CD4-positive, CD25-positive, alpha-beta regulatory T cell (primary cell): ENCODE data around the gene PREX1. TPM values are rescaled to one million over a fixed set of nuclear protein-coding genes. Genes with fewer than 3 reads are reported as not detected.
"Not testable (repeated sequence)": the region's sequence is repeated elsewhere in the genome, so short reads cannot be mapped to it uniquely, and the experiment has no call there.

ENCODE experiments used
- ATAC-seq, 2 donors: fragments of 150-1000 bp; cut with Tn5 transposase; one replicate each; pipeline ENCODE4 v1.10.0; 2021; ENCODE audit warnings: low read depth in 2 of 2, moderate number of reproducible peaks in 2 of 2, moderate library complexity in 1 of 2
- DNase-seq, 3 donors: peaks; one replicate each; pipeline versions ENCODE4 v3.0.0 to v3.0.0-alpha.2; 2012 to 2022; ENCODE audit warnings: mixed read lengths in 1 of 3
- H3K27ac ChIP-seq: one replicate; pipeline ENCODE4 v1.7.0; 2013; ENCODE audit warnings: mild to moderate bottlenecking, low read length; ENCODE audit not compliant: insufficient read depth, poor library complexity, severe bottlenecking
- H3K27me3 ChIP-seq: one replicate; pipeline ENCODE4 v1.7.0; 2013; ENCODE audit warnings: low read length; ENCODE audit not compliant: control insufficient read depth, insufficient read depth
- H3K36me3 ChIP-seq: one replicate; pipeline ENCODE4 v1.7.0; 2013; ENCODE audit warnings: mild to moderate bottlenecking, low read length, moderate library complexity; ENCODE audit not compliant: control insufficient read depth, insufficient read depth
- H3K4me1 ChIP-seq: 2 replicates; pipeline ENCODE4 v1.7.0; 2013; ENCODE audit warnings: mild to moderate bottlenecking, low read length; ENCODE audit not compliant: insufficient read depth, control insufficient read depth, poor library complexity, severe bottlenecking
- H3K4me3 ChIP-seq: one replicate; pipeline ENCODE4 v1.7.0; 2013; ENCODE audit warnings: low read depth, mild to moderate bottlenecking, low read length, moderate library complexity
- H3K9me3 ChIP-seq, 2 experiments: 1 replicate in 1 of 2; 2 replicates in 1 of 2; pipeline ENCODE4 v1.7.0; 2013; ENCODE audit warnings: low read length in 2 of 2, mild to moderate bottlenecking in 1 of 2, moderate library complexity in 1 of 2; ENCODE audit not compliant: control insufficient read depth in 2 of 2
- H3K27ac Mint-ChIP-seq, 3 donors: one replicate each; pipeline ENCODE4 v1.8.0; 2020 to 2022; ENCODE audit warnings: mild to moderate bottlenecking in 3 of 3, mixed read lengths in 3 of 3, moderate library complexity in 2 of 3
- H3K27me3 Mint-ChIP-seq: one replicate; pipeline ENCODE4 v1.8.0; 2022; ENCODE audit warnings: mild to moderate bottlenecking, mixed read lengths
- H3K36me3 Mint-ChIP-seq: one replicate; pipeline ENCODE4 v1.8.0; 2020; ENCODE audit warnings: mixed read lengths
- H3K4me1 Mint-ChIP-seq, 4 donors: one replicate each; pipeline ENCODE4 v1.8.0; 2020 to 2022; ENCODE audit warnings: mixed read lengths in 4 of 4, mild to moderate bottlenecking in 1 of 4
- H3K4me3 Mint-ChIP-seq, 4 donors: one replicate each; pipeline ENCODE4 v1.8.0; 2020 to 2022; ENCODE audit warnings: mild to moderate bottlenecking in 4 of 4, mixed read lengths in 4 of 4, moderate library complexity in 3 of 4
- H3K9me3 Mint-ChIP-seq, 7 donors: one replicate each; pipeline ENCODE4 v1.8.0; 2020 to 2022; ENCODE audit warnings: mixed read lengths in 7 of 7, mild to moderate bottlenecking in 3 of 7, moderate library complexity in 2 of 7
- polyA plus RNA-seq, 4 donors: library from polyadenylated mRNA; unstranded; fragments of 300-500 nt; fragmentation: Illumina TruSeq; gene quantifications; one replicate each; pipeline ENCODE4 v1.2.3, GENCODE V29; 2021
- total RNA-seq: library from RNA; stranded (reverse); gene quantifications from one replicate; pipeline ENCODE4 v1.2.3, GENCODE V29; 2022

The PREX1 gene
- total and polyA plus RNA-seq, 5 donors from 2014 or later = 40.8 to 264 (median 57.0) TPM

GRCh38 chr20:48812600-48813445 is 15.0 kb downstream of the PREX1 start:
- peaks cover 38% of the 10 kb centered on the region for H3K36me3 ChIP-seq
- H3K27me3 Mint-ChIP-seq = no peaks in the 10 kb centered on the region
- H3K27ac Mint-ChIP-seq = no peak overlapping the region
- ATAC-seq (no peak), DNase-seq (no peak)
- H3K4me3 ChIP-seq = peak overlapping the region; percentile 56
- peaks cover 28% of the 10 kb centered on the region for H3K36me3 Mint-ChIP-seq
- H3K27me3 ChIP-seq = no peaks in the 10 kb centered on the region
- no peak overlapping the region for H3K4me3 Mint-ChIP-seq
- peaks cover 88% of the 10 kb centered on the region for H3K4me1 ChIP-seq
- H3K27ac ChIP-seq = peak overlapping the region; percentile 64
- peaks cover 0 to 1% (median 0%) of the 10 kb centered on the region in 7 donors for H3K9me3 Mint-ChIP-seq
- H3K9me3 ChIP-seq = peaks cover 0 to under 1% of the 10 kb centered on the region in 2 experiments
- peaks cover 14 to 40% (median 34%) of the 10 kb centered on the region in 4 donors for H3K4me1 Mint-ChIP-seq

- H3K27me3 ChIP-seq, DNase-seq, H3K9me3 Mint-ChIP-seq, H3K27ac ChIP-seq, H3K27me3 Mint-ChIP-seq, H3K9me3 ChIP-seq, ATAC-seq, H3K4me3 ChIP-seq: not testable (repeated sequence)
- Histone ChIP-seq H3K36me3 (peaks cover 45% of the 10 kb centered on the region), H3K4me1 (peaks cover 81% of the 10 kb centered on the region)
- peaks cover 29% of the 10 kb centered on the region for H3K36me3 Mint-ChIP-seq
- peaks cover 13 to 45% (median 31%) of the 10 kb centered on the region in 4 donors for H3K4me1 Mint-ChIP-seq
- peak overlapping the region in 2 of 3 donors; percentile 50 to 82 for H3K27ac Mint-ChIP-seq
- peak overlapping the region in 3 of 4 donors; percentile 14 to 82 (median 39) for H3K4me3 Mint-ChIP-seq
Observed at GRCh38 chr20:48812114-48812513, 15.7 kb downstream of the PREX1 start.

- ATAC-seq (no peak), DNase-seq (no peak)
- Histone ChIP-seq H3K27me3 (no peaks in the 10 kb centered on the region), H3K27ac (peak overlapping the region; percentile 8), H3K4me3 (peak overlapping the region; percentile 15), H3K4me1 (peaks cover 68% of the 10 kb centered on the region), H3K36me3 (peaks cover 54% of the 10 kb centered on the region), H3K9me3 (peaks cover 6 to 9% of the 10 kb centered on the region in 2 experiments)
- H3K27ac Mint-ChIP-seq = peak overlapping the region in 2 of 3 donors; percentile 42 to 78
- no peaks in the 10 kb centered on the region for H3K27me3 Mint-ChIP-seq
- H3K4me3 Mint-ChIP-seq = peak overlapping the region; percentile 38 to 82 (median 47)
- peaks cover 38% of the 10 kb centered on the region for H3K36me3 Mint-ChIP-seq
- peaks cover 0 to 3% (median 0%) of the 10 kb centered on the region in 7 donors for H3K9me3 Mint-ChIP-seq
- peaks cover 6 to 68% (median 42%) of the 10 kb centered on the region in 4 donors for H3K4me1 Mint-ChIP-seq
Observed at GRCh38 chr20:48809673-48810072, 18.1 kb downstream of the PREX1 start.

GRCh38 chr20:48808382-48809034 is 19.3 kb downstream of the PREX1 start:
- ATAC-seq = no peak
- Mint-ChIP-seq H3K4me1 (peaks cover 6 to 78% (median 50%) of the 10 kb centered on the region in 4 donors), H3K27ac (peak overlapping the region; percentile 86 to 94 (median 88)), H3K9me3 (peaks cover 0 to 3% (median 0%) of the 10 kb centered on the region in 7 donors), H3K27me3 (no peaks in the 10 kb centered on the region), H3K36me3 (peaks cover 47% of the 10 kb centered on the region), H3K4me3 (peak overlapping the region in 3 of 4 donors; percentile 11 to 52 (median 52))
- peak overlapping the region; percentile 49 for H3K4me3 ChIP-seq
- H3K27ac ChIP-seq = no peak overlapping the region
- DNase-seq = no peak
- H3K4me1 ChIP-seq = peaks cover 56% of the 10 kb centered on the region
- H3K27me3 ChIP-seq = no peaks in the 10 kb centered on the region
- peaks cover 6 to 9% of the 10 kb centered on the region in 2 experiments for H3K9me3 ChIP-seq
- H3K36me3 ChIP-seq = peaks cover 58% of the 10 kb centered on the region

- peaks cover 56% of the 10 kb centered on the region for H3K4me1 ChIP-seq
Observed at GRCh38 chr20:48807586-48808381, 20.0 kb downstream of the PREX1 start.

GRCh38 chr20:48807051-48807450 is 20.7 kb downstream of the PREX1 start:
- no peaks in the 10 kb centered on the region for H3K27me3 ChIP-seq
- DNase-seq = no peak
- peaks cover 6 to 92% (median 56%) of the 10 kb centered on the region in 4 donors for H3K4me1 Mint-ChIP-seq
- no peaks in the 10 kb centered on the region for H3K27me3 Mint-ChIP-seq
- H3K9me3 ChIP-seq = peaks cover 6 to 9% of the 10 kb centered on the region in 2 experiments
- peak overlapping the region in 2 of 4 donors; percentile 22 to 63 for H3K4me3 Mint-ChIP-seq
- H3K36me3 Mint-ChIP-seq = peaks cover 53% of the 10 kb centered on the region
- H3K4me3 ChIP-seq = no peak overlapping the region
- peaks cover 0 to 3% (median 0%) of the 10 kb centered on the region in 7 donors for H3K9me3 Mint-ChIP-seq
- H3K36me3 ChIP-seq = peaks cover 55% of the 10 kb centered on the region
- H3K4me1 ChIP-seq = peaks cover 57% of the 10 kb centered on the region
- no peak for ATAC-seq
- no peak overlapping the region for H3K27ac ChIP-seq
- peak overlapping the region in 1 of 3 donors; percentile 32 for H3K27ac Mint-ChIP-seq

More at GRCh38 chr20:48807586-48808381, 20.0 kb downstream of the PREX1 start:
- peaks cover 6 to 86% (median 50%) of the 10 kb centered on the region in 4 donors for H3K4me1 Mint-ChIP-seq
- no peaks in the 10 kb centered on the region for H3K27me3 Mint-ChIP-seq
- peaks cover 54% of the 10 kb centered on the region for H3K36me3 ChIP-seq
- peak overlapping the region in 1 of 4 donors; percentile 63 for H3K4me3 Mint-ChIP-seq
- peaks cover 6 to 9% of the 10 kb centered on the region in 2 experiments for H3K9me3 ChIP-seq
- H3K27me3 ChIP-seq = no peaks in the 10 kb centered on the region
- peaks cover 47% of the 10 kb centered on the region for H3K36me3 Mint-ChIP-seq
- H3K27ac Mint-ChIP-seq = peak overlapping the region; percentile 32 to 94 (median 65)
- H3K27ac ChIP-seq = no peak overlapping the region
- H3K9me3 Mint-ChIP-seq = peaks cover 0 to 3% (median 0%) of the 10 kb centered on the region in 7 donors
- H3K4me3 ChIP-seq = no peak overlapping the region
- ATAC-seq = no peak
- DNase-seq = no peak

GRCh38 chr20:48805716-48806115 is 22.1 kb downstream of the PREX1 start:
- peaks cover 58% of the 10 kb centered on the region for H3K36me3 Mint-ChIP-seq
- H3K4me1 Mint-ChIP-seq = peaks cover 6 to 93% (median 58%) of the 10 kb centered on the region in 4 donors

More at GRCh38 chr20:48805716-48806115, 22.1 kb downstream of the PREX1 start:
- ATAC-seq (no peak), DNase-seq (no peak)
- Histone ChIP-seq H3K4me1 (peaks cover 58% of the 10 kb centered on the region), H3K9me3 (peaks cover 6 to 9% of the 10 kb centered on the region in 2 experiments), H3K36me3 (peaks cover 53% of the 10 kb centered on the region), H3K27me3 (no peaks in the 10 kb centered on the region), H3K4me3 (no peak overlapping the region), H3K27ac (no peak overlapping the region)
- peak overlapping the region in 2 of 4 donors; percentile 50 to 53 for H3K4me3 Mint-ChIP-seq
- H3K27me3 Mint-ChIP-seq = no peaks in the 10 kb centered on the region
- H3K9me3 Mint-ChIP-seq = peaks cover 0 to 3% (median 0%) of the 10 kb centered on the region in 7 donors
- peak overlapping the region in 2 of 3 donors; percentile 32 to 63 for H3K27ac Mint-ChIP-seq
